HG03039 (cell line): ENCODE results near the gene BEND2.

Experiments
- ATAC-seq: cut with Tn5 transposase; IDR thresholded peaks from one replicate; pipeline ENCODE4 v1.9.1; 2021; ENCODE audit warnings: mild to moderate bottlenecking, moderate library complexity; ENCODE audit not compliant: unreplicated experiment

BEND2 gene

DNA sequence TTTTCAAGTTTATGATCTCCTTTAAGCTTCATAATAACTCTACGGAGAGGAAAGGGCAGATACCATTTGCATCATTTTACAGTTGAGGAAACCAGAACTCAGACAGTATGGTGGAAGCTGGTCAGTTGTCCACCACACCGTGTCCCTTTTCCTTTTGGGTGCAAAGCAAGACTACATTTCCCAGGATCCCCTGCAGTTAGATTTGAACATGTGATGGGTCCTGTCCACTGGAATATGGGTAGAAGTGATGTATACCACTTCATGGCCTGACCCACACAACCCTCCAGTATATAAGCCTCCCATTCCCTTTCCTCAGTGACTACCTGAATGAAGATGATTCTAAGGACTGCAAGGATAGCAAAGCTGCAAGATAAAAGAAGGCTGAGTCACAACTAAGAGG, 74.7 kb downstream of the BEND2 start:
- no peak for ATAC-seq

DNA sequence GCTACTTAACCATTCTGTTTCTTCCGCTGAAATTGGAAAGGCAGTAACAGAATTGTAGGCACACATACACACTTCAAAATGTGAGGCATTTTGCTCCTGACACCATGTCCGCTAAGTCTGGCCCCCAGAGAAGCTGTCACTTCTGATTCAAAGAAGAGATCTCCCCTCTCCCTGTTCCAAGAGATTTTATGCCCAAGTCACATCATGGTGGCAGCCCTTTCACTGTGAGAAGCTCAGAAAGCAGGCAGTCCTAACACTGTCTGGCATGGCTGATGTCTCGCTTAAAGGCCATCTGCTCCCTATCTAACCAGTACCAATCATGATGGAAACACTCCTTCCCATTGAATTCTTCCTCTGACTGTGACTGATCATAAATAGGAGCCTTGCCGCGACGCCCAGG, 83.9 kb downstream of the BEND2 start:
- no peak for ATAC-seq

DNA sequence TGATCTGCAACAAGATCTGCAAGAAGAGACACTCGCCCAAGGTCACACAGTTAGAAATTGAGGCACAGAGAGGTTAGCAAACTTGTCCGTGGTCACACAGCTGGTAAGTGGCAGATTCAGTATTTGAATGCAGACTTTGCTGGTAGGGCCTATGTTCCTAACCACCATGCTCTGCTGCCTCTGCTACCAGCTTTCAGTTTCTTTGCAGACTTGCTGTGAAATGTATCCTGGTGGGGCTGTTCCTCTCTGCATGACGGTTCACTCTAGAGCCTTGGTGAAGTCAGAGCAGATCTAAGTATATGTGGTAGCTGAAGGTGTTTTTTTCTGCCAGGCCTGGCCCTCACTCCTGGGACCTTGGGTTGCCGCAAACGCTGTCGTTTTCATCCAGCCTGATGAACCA, 87.1 kb downstream of the BEND2 start:
- ATAC-seq = no peak

DNA sequence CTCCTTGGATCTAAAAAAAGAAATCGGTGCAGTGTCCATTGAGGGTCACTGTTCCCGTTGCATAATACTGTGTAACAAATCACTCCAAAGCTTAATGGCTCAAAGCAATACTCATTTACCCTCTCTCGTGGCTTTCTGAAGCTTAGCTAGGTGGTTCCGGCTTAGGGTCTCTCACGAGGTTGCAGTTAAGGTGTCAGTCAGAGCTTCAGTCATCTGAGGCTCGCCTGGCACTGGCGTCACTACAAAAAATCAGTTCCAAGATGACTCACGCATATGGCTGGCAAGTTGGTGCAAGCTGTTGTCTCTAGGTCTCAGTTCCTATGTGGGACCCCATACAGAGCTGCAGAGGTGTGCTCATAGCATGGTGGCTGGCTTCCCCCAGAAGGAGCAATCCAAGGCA, 91.0 kb downstream of the BEND2 start:
- no peak for ATAC-seq

GRCh38 chrX:18126971-18127370, 93.7 kb downstream of the BEND2 start:
- no peak for ATAC-seq

DNA sequence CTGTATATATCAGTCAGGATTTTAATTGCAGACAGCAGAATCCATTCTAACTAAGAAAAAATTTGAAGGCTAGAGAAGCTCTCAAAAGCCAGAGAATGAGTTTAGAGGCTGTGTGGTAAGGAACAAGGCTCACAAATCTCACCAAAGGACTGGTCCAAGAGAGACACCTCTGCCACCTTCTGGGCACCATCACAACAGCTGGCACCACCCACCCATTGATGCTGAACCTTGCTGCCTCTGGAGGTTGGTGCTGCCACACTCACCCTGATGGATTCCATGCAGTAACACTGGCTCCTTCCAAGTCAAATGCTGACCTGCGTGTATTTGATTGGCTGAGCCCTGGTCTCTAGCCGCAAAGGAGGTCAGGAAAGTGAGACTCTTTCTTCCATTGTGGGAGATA, 100.8 kb downstream of the BEND2 start:
- no peak for ATAC-seq
